ENCODE data around the gene PRDM5.

The PRDM5 gene

GRCh38 chr4:120691106-120691505 lies 231.4 kb downstream of the PRDM5 start:
- no peak for DNase-seq (ENCODE audit: extremely low read depth, low read depth)
- H3K4me3 ChIP-seq (replicated peaks; ENCODE audit: low read depth, low read length): no peak overlapping the region
- no peak for TF ChIP-seq CTCF (IDR thresholded peaks at IDR 0.05; ENCODE audit: low read depth, low read length, missing control alignments)

GRCh38 chr4:120688791-120689190 lies 233.7 kb downstream of the PRDM5 start:
- no peak for DNase-seq (ENCODE audit: extremely low read depth, low read depth)
- no peak for TF ChIP-seq CTCF (IDR thresholded peaks at IDR 0.05; ENCODE audit: low read depth, low read length, missing control alignments)
- H3K4me3 ChIP-seq (replicated peaks; ENCODE audit: low read depth, low read length): no peak overlapping the region

GRCh38 chr4:120685756-120686278 lies 236.7 kb downstream of the PRDM5 start:
- DNase-seq (ENCODE audit: extremely low read depth, low read depth): no peak
- no peak overlapping the region for H3K4me3 ChIP-seq (replicated peaks; ENCODE audit: low read depth, low read length)
- TF ChIP-seq CTCF (IDR thresholded peaks at IDR 0.05; ENCODE audit: low read depth, low read length, missing control alignments): no peak

GRCh38 chr4:120683897-120684540 lies 238.5 kb downstream of the PRDM5 start:
- DNase-seq (ENCODE audit: extremely low read depth, low read depth): no peak
- TF ChIP-seq CTCF (IDR thresholded peaks at IDR 0.05; ENCODE audit: low read depth, low read length, missing control alignments): no peak
- no peak overlapping the region for H3K4me3 ChIP-seq (replicated peaks; ENCODE audit: low read depth, low read length)

GRCh38 chr4:120682981-120683380 lies 239.5 kb downstream of the PRDM5 start:
- no peak overlapping the region for H3K4me3 ChIP-seq (replicated peaks; ENCODE audit: low read depth, low read length)
- TF ChIP-seq CTCF (IDR thresholded peaks at IDR 0.05; ENCODE audit: low read depth, low read length, missing control alignments): no peak
- DNase-seq (ENCODE audit: extremely low read depth, low read depth): no peak

- H3K4me3 ChIP-seq (replicated peaks; ENCODE audit: low read depth, low read length): no peak overlapping the region
- no peak for DNase-seq (ENCODE audit: extremely low read depth, low read depth)
- no peak for TF ChIP-seq CTCF (IDR thresholded peaks at IDR 0.05; ENCODE audit: low read depth, low read length, missing control alignments)
Measured at GRCh38 chr4:120680647-120681228, 241.8 kb downstream of the PRDM5 start.

Data from HFF-Myc (cell line).